SK-N-MC (cell line): ENCODE results near the gene RFC3.

Experiments used
- EZH2 ChIP-seq: fragments of 200-600 bp; sonication (generic); IDR thresholded peaks from one replicate; pipeline ENCODE4 v1.6.1; 2017; ENCODE audit warnings: antibody characterized with exemption
- FOXP2 ChIP-seq: optimal IDR thresholded peaks from 2 replicates; pipeline ENCODE3; 2011; ENCODE audit warnings: mild to moderate bottlenecking, moderate library complexity; ENCODE audit not compliant: insufficient read depth; ENCODE audit errors: extremely low read length, control extremely low read depth
- POLR2AphosphoS5 ChIP-seq: IDR thresholded peaks from 2 replicates; pipeline ENCODE4 v1.6.1; 2012; ENCODE audit warnings: mild to moderate bottlenecking, low read depth, low read length, borderline replicate concordance

GRCh38 chr13:33827139-33827538, 9.2 kb downstream of the RFC3 start:
- TF ChIP-seq EZH2 (no peak), POLR2AphosphoS5 (no peak), FOXP2 (no peak)
